ENCODE results near the gene FATE1.

GRCh38 chrX:151753313-151754046 lies 37.6 kb downstream of the FATE1 start:
- TF ChIP-seq CTCF (conservative IDR thresholded peaks at IDR 0.05; ENCODE audit: low read depth, low read length), result peak; percentile 53
- TF ChIP-seq EZH2 (IDR thresholded peaks at IDR 0.05; ENCODE audit: low read length, unreplicated experiment), result no peak

Measured in PC-3 (cell line).